GM12874 (cell line): ENCODE measurements around the gene DNAH1.

Experiments
- TF ChIP-seq, protein P1 (sequence below): IDR thresholded peaks from 2 replicates; pipeline ENCODE4 v1.5.1; 2011; ENCODE audit warnings: low read depth, mild to moderate bottlenecking, control low read depth, low read length, moderate library complexity; ENCODE audit not compliant: insufficient read depth

Gene DNAH1

DNA sequence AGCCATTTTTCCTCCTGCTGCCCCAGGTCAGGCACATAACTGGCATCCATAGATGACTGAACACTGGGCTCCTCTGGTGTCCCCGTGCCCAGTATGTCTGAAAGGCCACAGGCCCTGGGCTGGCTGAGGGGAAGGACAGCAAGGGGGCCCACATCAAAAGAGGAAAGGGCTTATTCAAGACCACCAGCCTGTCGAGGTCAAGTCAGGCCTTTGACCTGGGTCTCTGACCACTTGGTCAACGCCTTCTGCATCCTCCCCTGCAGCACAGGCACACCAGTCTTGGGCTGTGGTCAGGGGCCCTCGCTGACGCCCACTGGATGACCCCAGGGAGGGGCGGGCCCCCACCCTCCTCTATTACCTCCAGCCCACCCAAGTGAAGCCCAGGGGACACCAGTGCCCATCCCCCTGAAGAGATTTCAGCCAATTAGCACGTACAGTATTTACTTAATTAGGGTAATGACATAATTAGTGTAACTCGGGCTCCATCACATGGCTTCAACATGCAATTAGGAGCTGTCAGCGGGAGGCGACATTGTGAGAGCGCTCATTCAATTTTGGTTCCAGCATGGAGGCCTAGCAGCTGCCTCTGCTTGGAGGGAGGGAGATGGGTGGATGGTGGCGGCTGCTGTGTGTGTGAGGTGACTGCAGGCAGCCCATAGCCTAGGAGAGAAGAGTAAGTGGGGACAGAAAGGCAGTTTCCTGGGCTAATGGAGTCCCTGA is 13.5 kb upstream of the DNAH1 start:
- TF ChIP-seq, protein P1, sequence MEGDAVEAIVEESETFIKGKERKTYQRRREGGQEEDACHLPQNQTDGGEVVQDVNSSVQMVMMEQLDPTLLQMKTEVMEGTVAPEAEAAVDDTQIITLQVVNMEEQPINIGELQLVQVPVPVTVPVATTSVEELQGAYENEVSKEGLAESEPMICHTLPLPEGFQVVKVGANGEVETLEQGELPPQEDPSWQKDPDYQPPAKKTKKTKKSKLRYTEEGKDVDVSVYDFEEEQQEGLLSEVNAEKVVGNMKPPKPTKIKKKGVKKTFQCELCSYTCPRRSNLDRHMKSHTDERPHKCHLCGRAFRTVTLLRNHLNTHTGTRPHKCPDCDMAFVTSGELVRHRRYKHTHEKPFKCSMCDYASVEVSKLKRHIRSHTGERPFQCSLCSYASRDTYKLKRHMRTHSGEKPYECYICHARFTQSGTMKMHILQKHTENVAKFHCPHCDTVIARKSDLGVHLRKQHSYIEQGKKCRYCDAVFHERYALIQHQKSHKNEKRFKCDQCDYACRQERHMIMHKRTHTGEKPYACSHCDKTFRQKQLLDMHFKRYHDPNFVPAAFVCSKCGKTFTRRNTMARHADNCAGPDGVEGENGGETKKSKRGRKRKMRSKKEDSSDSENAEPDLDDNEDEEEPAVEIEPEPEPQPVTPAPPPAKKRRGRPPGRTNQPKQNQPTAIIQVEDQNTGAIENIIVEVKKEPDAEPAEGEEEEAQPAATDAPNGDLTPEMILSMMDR = no peak

DNA sequence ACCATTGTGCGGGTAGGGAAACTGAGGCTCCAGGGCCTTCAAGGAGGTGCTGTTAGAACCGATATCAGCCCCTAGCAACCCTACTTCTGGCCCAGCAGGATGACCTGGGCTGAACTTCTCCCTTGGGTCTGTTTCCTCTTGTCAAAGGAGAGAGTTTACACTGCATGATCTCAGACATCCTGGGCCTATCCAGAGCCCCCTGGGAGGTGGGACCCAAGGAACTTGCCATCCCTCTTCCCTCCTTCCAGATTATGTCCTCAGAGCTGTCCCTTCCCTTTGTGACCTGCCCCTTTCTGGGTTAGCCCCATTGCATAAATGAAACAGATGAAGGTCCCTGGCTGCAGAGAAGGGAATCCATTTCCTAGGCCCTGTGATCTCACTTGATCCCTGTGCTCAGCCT is 12.3 kb upstream of the DNAH1 start:
- TF ChIP-seq, protein P1 = no peak

DNA sequence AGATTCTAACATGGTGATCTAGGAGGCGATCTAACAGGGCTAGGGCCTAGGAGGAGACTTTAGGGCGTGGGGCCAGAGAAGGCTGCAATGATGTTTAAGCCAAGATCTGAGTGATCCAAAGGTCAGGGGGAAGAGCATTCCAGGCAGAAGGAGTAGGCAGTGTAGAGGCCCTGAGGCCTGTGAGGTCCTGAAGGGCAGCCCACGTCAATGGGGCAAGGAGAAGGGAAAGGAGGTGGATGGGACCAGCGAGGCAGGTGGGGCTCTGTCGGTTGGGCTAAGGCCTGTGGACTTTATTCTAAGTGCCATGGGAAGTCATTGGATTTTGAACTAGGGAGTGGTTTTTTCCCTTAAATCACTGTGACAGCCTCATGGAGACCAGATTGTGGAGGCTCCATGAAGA is 10.2 kb upstream of the DNAH1 start:
- TF ChIP-seq, protein P1 = no peak

DNA sequence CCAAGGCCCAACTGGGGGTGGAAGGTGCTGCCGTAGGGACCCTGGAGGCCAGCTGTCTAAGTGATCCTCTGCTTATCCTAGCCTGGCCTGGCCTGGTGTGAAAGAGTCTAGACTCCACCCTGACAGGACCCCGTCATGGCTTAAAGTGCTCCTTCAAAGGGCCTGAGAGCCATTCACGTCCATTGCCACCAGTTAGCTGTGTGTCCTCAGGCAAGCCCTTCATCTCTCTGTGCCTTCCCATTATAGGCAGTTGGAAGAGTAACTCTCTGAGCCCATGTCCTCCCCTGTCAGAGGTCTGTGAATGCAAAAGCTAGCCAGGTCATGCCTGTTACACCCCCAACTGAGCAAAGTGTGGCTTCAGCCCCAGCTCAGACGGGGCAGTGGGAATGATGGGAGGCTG is 9.1 kb upstream of the DNAH1 start:
- TF ChIP-seq, protein P1 = no peak

DNA sequence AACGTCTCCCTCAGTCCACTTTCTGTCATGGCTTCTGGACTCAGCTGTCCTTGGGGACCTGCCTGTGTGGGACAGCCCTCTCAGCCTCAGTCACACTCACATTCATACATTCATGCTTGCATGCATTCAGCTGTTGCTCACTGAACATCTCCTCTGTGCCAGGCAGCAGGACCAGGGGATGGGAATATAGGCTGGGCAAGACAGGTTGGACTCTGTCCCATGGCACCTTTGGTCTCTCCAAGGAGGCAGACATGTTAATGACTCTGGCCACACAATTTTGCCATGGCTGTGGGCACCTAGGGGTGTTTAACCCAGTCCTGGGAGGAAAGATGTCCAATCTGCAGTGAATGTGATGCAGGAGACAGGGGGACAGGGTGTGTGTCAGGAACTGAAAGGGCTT is 7.8 kb upstream of the DNAH1 start:
- TF ChIP-seq, protein P1 = no peak

DNA sequence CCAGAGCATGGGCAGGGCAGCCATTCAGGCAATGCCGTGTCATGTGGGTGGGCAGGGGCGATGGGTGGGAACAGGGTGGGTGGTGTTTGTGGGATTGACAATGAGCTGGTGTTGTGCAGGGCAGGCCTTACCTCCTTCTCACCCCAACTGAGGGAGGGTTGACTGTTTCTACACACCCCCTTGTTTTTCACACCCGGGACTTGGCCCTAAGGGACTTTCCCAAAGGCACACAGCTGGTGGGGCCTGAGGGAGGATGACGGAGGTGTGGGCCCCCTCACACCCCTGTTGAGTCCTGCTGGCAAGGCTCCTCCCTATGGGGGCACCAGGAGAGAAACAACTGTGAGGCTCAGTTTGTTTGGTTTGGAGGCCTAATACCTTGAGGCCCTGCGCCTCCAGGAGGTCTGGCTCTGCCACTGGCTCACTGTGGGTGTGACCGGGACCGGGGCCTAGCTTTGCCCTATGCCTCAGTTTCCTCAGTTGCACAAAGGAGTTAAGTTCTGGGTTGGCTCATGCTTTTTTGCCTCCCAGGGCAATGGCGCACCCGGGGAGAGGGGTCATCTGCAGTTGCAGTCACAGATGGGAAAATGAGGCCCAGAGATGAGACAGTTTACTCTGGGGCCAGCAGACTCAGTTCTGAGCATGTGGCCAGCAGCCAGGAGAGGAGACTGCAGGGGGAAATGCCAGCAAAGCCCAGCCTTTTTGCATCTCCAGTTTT is 5.1 kb upstream of the DNAH1 start:
- TF ChIP-seq, protein P1 = no peak

DNA sequence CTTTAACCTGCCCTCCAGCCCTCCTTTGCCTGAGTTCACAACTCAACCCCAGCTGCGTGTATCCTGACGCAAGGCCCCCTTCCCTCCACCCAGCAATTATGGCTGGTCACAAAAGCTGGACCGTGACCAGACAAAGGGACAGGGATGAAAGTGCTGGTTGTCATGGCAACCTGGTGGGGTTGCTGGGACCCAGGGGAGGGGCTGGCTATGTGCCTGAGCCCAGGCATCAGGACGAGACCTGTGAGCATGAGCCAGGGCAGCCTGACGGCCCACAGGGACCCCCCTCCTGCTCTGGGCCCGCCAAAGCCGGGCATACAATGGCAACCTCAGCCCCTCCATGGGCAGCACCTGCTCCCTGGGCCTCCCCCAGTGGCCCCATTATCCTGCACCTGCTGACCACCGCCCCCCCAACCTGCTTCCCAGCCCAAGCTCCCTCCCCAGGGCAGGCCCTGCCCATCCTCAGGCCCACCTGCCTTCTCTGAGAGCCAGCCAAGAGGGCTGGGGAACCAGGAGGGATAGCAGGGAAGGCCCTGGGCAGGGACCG is 4.5 kb upstream of the DNAH1 start:
- TF ChIP-seq, protein P1 = no peak
